MV-4-11 (cell line): ENCODE measurements around the gene GRIN2D.

Source experiments
- DNase-seq: peaks from one replicate; lab custom pipeline; 2025; lab: John Stamatoyannopoulos, UW

Gene GRIN2D

DNA sequence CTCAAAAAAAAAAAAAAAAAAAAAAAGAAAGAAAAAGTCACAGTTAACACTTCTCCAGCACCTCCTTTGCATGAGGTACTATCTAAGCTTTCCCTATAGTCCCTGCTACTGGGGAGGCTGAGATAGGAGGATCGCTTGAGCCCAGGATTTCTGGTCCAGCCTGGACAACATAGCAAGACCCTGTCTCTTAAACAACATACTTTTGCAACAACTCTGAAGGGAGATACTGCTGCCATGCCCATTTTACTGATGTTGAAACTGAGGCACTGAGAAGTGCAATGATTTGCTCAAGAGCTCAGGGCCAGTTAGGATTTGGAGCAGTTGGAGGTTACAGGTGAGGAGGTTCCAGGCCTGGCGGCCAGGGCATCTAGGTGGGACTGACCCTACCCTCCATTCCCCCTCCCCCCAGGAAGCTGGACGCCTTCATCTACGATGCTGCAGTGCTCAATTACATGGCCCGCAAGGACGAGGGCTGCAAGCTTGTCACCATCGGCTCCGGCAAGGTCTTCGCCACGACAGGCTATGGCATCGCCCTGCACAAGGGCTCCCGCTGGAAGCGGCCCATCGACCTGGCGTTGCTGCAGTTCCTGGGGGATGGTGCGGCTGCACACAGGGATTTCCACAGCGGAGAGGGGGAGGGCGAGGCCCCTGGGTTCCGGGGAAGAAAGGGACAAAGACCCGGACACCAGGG is 48.0 kb downstream of the GRIN2D start:
- DNase-seq = no peak

DNA sequence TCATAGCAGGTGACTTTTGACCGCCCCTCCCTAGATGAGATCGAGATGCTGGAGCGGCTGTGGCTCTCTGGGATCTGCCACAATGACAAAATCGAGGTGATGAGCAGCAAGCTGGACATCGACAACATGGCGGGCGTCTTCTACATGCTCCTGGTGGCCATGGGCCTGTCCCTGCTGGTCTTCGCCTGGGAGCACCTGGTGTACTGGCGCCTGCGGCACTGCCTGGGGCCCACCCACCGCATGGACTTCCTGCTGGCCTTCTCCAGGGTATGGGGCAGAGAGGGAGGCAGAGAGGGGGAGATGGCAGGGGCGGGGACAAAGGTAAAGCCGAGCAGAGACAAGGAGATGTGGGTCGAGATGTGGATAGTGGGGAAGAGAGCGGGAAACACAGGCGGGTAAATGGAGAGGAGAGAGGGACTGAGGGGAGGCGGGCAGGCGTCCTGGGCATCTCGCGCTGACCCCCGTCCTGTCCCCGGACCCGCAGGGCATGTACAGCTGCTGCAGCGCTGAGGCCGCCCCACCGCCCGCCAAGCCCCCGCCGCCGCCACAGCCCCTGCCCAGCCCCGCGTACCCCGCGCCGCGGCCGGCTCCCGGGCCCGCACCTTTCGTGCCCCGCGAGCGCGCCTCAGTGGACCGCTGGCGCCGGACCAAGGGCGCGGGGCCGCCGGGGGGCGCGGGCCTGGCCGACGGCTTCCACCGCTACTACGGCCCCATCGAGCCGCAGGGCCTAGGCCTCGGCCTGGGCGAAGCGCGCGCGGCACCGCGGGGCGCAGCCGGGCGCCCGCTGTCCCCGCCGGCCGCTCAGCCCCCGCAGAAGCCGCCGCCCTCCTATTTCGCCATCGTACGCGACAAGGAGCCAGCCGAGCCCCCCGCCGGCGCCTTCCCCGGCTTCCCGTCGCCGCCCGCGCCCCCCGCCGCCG is 48.9 kb downstream of the GRIN2D start:
- no peak for DNase-seq

DNA sequence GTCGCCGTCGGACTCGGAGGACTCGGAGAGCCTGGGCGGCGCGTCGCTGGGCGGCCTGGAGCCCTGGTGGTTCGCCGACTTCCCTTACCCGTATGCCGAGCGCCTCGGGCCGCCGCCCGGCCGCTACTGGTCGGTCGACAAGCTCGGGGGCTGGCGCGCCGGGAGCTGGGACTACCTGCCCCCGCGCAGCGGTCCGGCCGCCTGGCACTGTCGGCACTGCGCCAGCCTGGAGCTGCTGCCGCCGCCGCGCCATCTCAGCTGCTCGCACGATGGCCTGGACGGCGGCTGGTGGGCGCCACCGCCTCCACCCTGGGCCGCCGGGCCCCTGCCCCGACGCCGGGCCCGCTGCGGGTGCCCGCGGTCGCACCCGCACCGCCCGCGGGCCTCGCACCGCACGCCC is 49.8 kb downstream of the GRIN2D start:
- no peak for DNase-seq
